HL-60 (cell line): ENCODE data around the gene RAVER1.
"Not testable (repeated sequence)": the region's sequence is repeated elsewhere in the genome, so short reads cannot be mapped to it uniquely, and the experiment has no call there.

Source experiments
- DNase-seq, 2 experiments: peaks; one replicate each; pipeline ENCODE4 v3.0.0-alpha.2; 2010 to 2020; ENCODE audit warnings: low read depth in 1 of 2, low spot score in 1 of 2
- H3K27ac ChIP-seq: fragments of 250-450 bp; sonication (Bioruptor Pico); replicated peaks from 2 replicates; pipeline ENCODE4 v1.5.1; 2020; ENCODE audit warnings: mild to moderate bottlenecking, moderate library complexity
- H3K27me3 ChIP-seq: fragments of 250-450 bp; sonication (Bioruptor Pico); 2 replicates; pipeline ENCODE4 v1.5.1; 2021; ENCODE audit warnings: mild to moderate bottlenecking, moderate library complexity; ENCODE audit not compliant: insufficient read depth, poor library complexity, severe bottlenecking
- H3K4me3 ChIP-seq: replicated peaks from 2 replicates; pipeline ENCODE4 v1.5.1; 2011; ENCODE audit warnings: mild to moderate bottlenecking, control low read depth, low read length; ENCODE audit not compliant: insufficient read depth
- CTCF ChIP-seq: IDR thresholded peaks from one replicate; pipeline ENCODE4 v1.5.1; 2011; ENCODE audit warnings: low read length, control low read depth, inconsistent platforms; ENCODE audit not compliant: insufficient read depth
- GABPA ChIP-seq: IDR thresholded peaks from 2 replicates; pipeline ENCODE4 v1.6.1; 2012; ENCODE audit warnings: low read depth
- POLR2AphosphoS5 ChIP-seq: IDR thresholded peaks from 2 replicates; pipeline ENCODE4 v1.6.1; 2012; ENCODE audit warnings: low read depth
- SPI1 ChIP-seq: IDR thresholded peaks from 2 replicates; pipeline ENCODE4 v1.6.1; 2012; ENCODE audit warnings: low read depth, mild to moderate bottlenecking, borderline replicate concordance
- TF ChIP-seq, protein P1 (sequence below): IDR thresholded peaks from 2 replicates; pipeline ENCODE4 v1.6.1; 2012; ENCODE audit warnings: low read depth; ENCODE audit not compliant: insufficient replicate concordance

RAVER1 gene

DNA sequence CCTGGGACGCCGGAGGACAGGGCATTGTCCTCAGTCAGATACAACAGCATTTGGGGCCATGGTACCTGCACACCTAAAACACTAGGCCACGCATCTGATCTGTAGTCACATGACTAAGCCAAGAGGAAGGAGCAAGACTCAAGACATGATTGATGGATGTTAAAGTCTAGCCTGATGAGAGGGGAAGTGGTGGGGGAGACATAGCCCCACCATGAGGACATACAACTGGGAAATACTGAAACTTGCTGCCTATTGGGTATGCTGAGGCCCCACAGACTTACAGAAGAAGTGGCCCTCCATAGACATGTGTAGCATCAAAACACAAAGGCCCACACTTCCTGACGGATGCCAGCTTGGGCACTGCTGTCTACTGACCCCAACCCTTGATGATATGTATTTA lies 47.9 kb downstream of the RAVER1 start:
- Histone ChIP-seq H3K4me3 (no peak overlapping the region), H3K27me3 (peaks cover 15% of the 10 kb centered on the region), H3K27ac (no peak overlapping the region)
- no peak for DNase-seq
- no peak for TF ChIP-seq GABPA
- no peak for TF ChIP-seq CTCF
- no peak for TF ChIP-seq POLR2AphosphoS5
- no peak; the same call in 1 of the 2 replicates for TF ChIP-seq SPI1
- TF ChIP-seq, protein P1, sequence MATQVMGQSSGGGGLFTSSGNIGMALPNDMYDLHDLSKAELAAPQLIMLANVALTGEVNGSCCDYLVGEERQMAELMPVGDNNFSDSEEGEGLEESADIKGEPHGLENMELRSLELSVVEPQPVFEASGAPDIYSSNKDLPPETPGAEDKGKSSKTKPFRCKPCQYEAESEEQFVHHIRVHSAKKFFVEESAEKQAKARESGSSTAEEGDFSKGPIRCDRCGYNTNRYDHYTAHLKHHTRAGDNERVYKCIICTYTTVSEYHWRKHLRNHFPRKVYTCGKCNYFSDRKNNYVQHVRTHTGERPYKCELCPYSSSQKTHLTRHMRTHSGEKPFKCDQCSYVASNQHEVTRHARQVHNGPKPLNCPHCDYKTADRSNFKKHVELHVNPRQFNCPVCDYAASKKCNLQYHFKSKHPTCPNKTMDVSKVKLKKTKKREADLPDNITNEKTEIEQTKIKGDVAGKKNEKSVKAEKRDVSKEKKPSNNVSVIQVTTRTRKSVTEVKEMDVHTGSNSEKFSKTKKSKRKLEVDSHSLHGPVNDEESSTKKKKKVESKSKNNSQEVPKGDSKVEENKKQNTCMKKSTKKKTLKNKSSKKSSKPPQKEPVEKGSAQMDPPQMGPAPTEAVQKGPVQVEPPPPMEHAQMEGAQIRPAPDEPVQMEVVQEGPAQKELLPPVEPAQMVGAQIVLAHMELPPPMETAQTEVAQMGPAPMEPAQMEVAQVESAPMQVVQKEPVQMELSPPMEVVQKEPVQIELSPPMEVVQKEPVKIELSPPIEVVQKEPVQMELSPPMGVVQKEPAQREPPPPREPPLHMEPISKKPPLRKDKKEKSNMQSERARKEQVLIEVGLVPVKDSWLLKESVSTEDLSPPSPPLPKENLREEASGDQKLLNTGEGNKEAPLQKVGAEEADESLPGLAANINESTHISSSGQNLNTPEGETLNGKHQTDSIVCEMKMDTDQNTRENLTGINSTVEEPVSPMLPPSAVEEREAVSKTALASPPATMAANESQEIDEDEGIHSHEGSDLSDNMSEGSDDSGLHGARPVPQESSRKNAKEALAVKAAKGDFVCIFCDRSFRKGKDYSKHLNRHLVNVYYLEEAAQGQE = no peak

- no peak for DNase-seq
- Histone ChIP-seq H3K27ac (no peak overlapping the region), H3K27me3 (peaks cover 11% of the 10 kb centered on the region), H3K4me3 (no peak overlapping the region)
- TF ChIP-seq POLR2AphosphoS5 = no peak
- TF ChIP-seq SPI1 = no peak
- TF ChIP-seq GABPA = no peak
- no peak for TF ChIP-seq CTCF
Measured at GRCh38 chr19:10284960-10285278, 48.4 kb downstream of the RAVER1 start.

DNA sequence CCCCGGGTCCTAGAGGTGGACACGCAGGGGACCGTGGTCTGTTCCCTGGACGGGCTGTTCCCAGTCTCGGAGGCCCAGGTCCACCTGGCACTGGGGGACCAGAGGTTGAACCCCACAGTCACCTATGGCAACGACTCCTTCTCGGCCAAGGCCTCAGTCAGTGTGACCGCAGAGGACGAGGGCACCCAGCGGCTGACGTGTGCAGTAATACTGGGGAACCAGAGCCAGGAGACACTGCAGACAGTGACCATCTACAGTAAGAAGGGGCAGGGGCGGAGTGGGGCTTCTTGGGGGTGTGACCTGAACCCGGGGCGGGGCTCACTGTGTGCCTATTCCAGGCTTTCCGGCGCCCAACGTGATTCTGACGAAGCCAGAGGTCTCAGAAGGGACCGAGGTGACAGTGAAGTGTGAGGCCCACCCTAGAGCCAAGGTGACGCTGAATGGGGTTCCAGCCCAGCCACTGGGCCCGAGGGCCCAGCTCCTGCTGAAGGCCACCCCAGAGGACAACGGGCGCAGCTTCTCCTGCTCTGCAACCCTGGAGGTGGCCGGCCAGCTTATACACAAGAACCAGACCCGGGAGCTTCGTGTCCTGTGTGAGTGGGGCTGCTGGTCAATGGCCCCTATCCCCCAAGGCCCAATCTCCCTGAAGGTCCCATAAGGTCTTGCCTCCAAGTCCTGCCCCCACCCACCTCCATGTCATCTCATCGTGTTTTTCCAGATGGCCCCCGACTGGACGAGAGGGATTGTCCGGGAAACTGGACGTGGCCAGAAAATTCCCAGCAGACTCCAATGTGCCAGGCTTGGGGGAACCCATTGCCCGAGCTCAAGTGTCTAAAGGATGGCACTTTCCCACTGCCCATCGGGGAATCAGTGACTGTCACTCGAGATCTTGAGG lies 49.0 kb downstream of the RAVER1 start:
- H3K27me3 ChIP-seq = peaks cover 6% of the 10 kb centered on the region
- TF ChIP-seq SPI1 = no peak
- H3K4me3 ChIP-seq = no peak overlapping the region
- DNase-seq = no peak
- no peak overlapping the region for H3K27ac ChIP-seq

DNA sequence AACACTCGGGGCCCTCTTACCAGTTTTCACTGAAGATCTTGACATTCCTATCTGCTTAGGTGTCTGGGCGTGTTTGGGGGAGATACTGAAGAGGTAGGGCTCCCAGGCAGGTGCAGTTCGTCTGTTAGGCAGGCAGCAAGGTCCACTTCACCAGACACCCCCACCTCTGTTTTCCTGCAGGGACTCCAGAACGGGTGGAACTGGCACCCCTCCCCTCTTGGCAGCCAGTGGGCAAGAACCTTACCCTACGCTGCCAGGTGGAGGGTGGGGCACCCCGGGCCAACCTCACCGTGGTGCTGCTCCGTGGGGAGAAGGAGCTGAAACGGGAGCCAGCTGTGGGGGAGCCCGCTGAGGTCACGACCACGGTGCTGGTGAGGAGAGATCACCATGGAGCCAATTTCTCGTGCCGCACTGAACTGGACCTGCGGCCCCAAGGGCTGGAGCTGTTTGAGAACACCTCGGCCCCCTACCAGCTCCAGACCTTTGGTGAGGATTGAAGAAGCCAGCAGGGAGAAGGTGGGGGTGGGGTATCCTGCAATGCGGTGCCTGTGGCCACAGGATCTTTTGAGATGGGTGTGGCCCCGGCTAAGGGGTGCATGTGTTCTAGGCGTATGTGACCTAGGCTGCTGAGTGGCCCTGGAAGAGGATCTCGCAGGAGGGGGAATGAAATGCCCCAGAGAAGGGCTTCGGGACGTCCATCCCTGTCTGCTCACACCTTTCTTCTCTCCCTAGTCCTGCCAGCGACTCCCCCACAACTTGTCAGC lies 49.8 kb downstream of the RAVER1 start:
- no peak for TF ChIP-seq SPI1
- TF ChIP-seq GABPA = no peak
- TF ChIP-seq CTCF = no peak
- TF ChIP-seq, protein P1 = no peak
- TF ChIP-seq POLR2AphosphoS5 = no peak
- no peaks in the 10 kb centered on the region for H3K27me3 ChIP-seq
- H3K27ac ChIP-seq = no peak overlapping the region
- no peak for DNase-seq
- H3K4me3 ChIP-seq = no peak overlapping the region

DNA sequence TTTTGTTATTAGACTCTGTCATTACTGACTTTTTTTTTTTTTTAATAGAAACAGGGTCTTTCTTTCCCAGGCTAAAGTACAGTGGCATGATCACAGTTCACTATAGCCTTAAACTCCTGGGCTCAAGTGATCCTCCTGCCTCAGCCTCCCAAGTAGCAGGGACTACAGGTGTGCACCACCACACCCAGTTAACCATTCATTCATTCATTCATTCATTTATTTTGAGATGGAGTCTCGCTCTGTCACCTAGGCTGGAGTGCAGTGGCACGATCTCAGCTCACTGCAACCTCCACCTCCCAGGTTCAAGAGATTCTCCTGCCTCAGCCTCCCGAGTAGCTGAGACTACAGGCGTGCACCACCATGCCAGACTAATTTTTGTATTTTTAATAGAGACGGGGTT lies 51.3 kb downstream of the RAVER1 start:
- not testable (repeated sequence) for H3K27me3 ChIP-seq, H3K4me3 ChIP-seq, DNase-seq, H3K27ac ChIP-seq
